Measurements from ENCODE around the gene NUP50. TPM values are rescaled to one million over a fixed set of nuclear protein-coding genes. Genes with fewer than 3 reads are reported as not detected.
"Not testable (repeated sequence)": the region's sequence is repeated elsewhere in the genome, so short reads cannot be mapped to it uniquely, and the experiment has no call there.

The NUP50 gene
- total RNA-seq, 1 experiment from 2014 or later: 160 TPM

- no peak for DNase-seq (ENCODE audit: low read depth)
Observed at GRCh38 chr22:45159652-45160462, 3.9 kb upstream of the NUP50 start.

GRCh38 chr22:45162531-45162930 lies 1.2 kb upstream of the NUP50 start:
- DNase-seq (ENCODE audit: low read depth): peak; percentile 26

- DNase-seq (ENCODE audit: low read depth): peak; percentile 36
Observed at GRCh38 chr22:45163099-45163450, 650 bp upstream of the NUP50 start.

GRCh38 chr22:45164270-45165088 lies 754 bp downstream of the NUP50 start:
- DNase-seq (ENCODE audit: low read depth): no peak

GRCh38 chr22:45166932-45167331 lies 3.2 kb downstream of the NUP50 start:
- no peak for DNase-seq (ENCODE audit: low read depth)

GRCh38 chr22:45169591-45170466 lies 6.1 kb downstream of the NUP50 start:
- DNase-seq (ENCODE audit: low read depth): no peak

- DNase-seq (ENCODE audit: low read depth): no peak
Observed at GRCh38 chr22:45171830-45172229, 8.1 kb downstream of the NUP50 start.

GRCh38 chr22:45172881-45173585 lies 9.3 kb downstream of the NUP50 start:
- DNase-seq (ENCODE audit: low read depth): no peak

- DNase-seq (ENCODE audit: low read depth): no peak
Observed at GRCh38 chr22:45179276-45180049, 15.7 kb downstream of the NUP50 start.

- no peak for DNase-seq (ENCODE audit: low read depth)
Observed at GRCh38 chr22:45180146-45180679, 16.5 kb downstream of the NUP50 start.

GRCh38 chr22:45181240-45181639 lies 17.5 kb downstream of the NUP50 start:
- DNase-seq (ENCODE audit: low read depth): no peak

- DNase-seq (ENCODE audit: low read depth): no peak
Observed at GRCh38 chr22:45181766-45182165, 18.0 kb downstream of the NUP50 start.

- DNase-seq (ENCODE audit: low read depth): no peak
Observed at GRCh38 chr22:45183974-45184373, 20.2 kb downstream of the NUP50 start.

GRCh38 chr22:45185718-45186514 lies 22.2 kb downstream of the NUP50 start:
- DNase-seq (ENCODE audit: low read depth): no peak

GRCh38 chr22:45187891-45188290 lies 24.2 kb downstream of the NUP50 start:
- no peak for DNase-seq (ENCODE audit: low read depth)

- no peak for DNase-seq (ENCODE audit: low read depth)
Observed at GRCh38 chr22:45188779-45189178, 25.1 kb downstream of the NUP50 start.

GRCh38 chr22:45190202-45190872 lies 26.6 kb downstream of the NUP50 start:
- no peak for DNase-seq (ENCODE audit: low read depth)

- DNase-seq (ENCODE audit: low read depth): not testable (repeated sequence)
Observed at GRCh38 chr22:45191746-45192145, 28.0 kb downstream of the NUP50 start.
